GM06990 (cell line): Measurements from ENCODE around the gene PTEN.
"Not testable (repeated sequence)": the region's sequence is repeated elsewhere in the genome, so short reads cannot be mapped to it uniquely, and the experiment has no call there.

Source experiments
- DNase-seq: peaks from one replicate; pipeline ENCODE4 v3.0.0-alpha.2; 2011; ENCODE audit not compliant: insufficient read length; ENCODE audit errors: extremely low read depth
- H3K27me3 ChIP-seq: replicated peaks from 2 replicates; pipeline ENCODE4 v1.6.0; 2011; ENCODE audit warnings: low read length; ENCODE audit not compliant: control insufficient read depth, insufficient read depth
- H3K36me3 ChIP-seq: 2 replicates; pipeline ENCODE4 v1.5.1; 2011; ENCODE audit warnings: low read length; ENCODE audit not compliant: control insufficient read depth, insufficient read depth
- H3K4me3 ChIP-seq: replicated peaks from 2 replicates; pipeline ENCODE4 v1.5.1; 2011; ENCODE audit warnings: low read depth, mild to moderate bottlenecking, control low read depth, low read length
- CTCF ChIP-seq: IDR thresholded peaks from 2 replicates; pipeline ENCODE4 v1.5.1; 2011; ENCODE audit warnings: low read length, control low read depth, mild to moderate bottlenecking, inconsistent platforms; ENCODE audit not compliant: insufficient read depth, poor library complexity, severe bottlenecking

Gene PTEN

DNA sequence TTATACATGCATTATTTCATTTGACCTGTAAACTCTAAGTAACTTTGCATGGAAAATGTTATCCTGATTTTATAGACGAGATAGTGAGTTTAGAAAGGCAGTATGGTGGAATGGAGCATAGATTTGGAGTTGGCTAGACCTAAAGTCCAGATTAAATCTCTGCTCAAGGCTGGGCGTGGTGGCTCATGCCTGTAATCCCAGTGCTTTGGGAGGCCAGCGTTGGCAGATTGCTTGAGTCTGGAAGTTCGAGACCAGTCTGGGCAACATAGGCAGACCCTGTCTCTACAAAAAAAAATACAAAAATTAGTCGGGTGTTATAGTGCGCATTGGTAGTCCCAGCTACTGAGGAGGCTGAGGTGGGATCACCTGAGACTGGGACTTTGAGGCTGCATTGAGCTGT lies 9.4 kb downstream of the PTEN start:
- no peak for TF ChIP-seq CTCF
- H3K36me3 ChIP-seq = no peaks in the 10 kb centered on the region

GRCh38 chr10:87873656-87874055 lies 10.2 kb downstream of the PTEN start:
- TF ChIP-seq CTCF = no peak
- no peak for DNase-seq
- Histone ChIP-seq H3K4me3 (no peak overlapping the region), H3K27me3 (no peaks in the 10 kb centered on the region), H3K36me3 (no peaks in the 10 kb centered on the region)

More for the DNA sequence above, 9.4 kb downstream of the PTEN start:
- DNase-seq = no peak
- Histone ChIP-seq H3K27me3 (no peaks in the 10 kb centered on the region), H3K4me3 (no peak overlapping the region)

GRCh38 chr10:87875929-87876571 lies 12.6 kb downstream of the PTEN start:
- no peak for TF ChIP-seq CTCF
- no peaks in the 10 kb centered on the region for H3K36me3 ChIP-seq
- no peak for DNase-seq
- no peaks in the 10 kb centered on the region for H3K27me3 ChIP-seq
- H3K4me3 ChIP-seq = no peak overlapping the region

DNA sequence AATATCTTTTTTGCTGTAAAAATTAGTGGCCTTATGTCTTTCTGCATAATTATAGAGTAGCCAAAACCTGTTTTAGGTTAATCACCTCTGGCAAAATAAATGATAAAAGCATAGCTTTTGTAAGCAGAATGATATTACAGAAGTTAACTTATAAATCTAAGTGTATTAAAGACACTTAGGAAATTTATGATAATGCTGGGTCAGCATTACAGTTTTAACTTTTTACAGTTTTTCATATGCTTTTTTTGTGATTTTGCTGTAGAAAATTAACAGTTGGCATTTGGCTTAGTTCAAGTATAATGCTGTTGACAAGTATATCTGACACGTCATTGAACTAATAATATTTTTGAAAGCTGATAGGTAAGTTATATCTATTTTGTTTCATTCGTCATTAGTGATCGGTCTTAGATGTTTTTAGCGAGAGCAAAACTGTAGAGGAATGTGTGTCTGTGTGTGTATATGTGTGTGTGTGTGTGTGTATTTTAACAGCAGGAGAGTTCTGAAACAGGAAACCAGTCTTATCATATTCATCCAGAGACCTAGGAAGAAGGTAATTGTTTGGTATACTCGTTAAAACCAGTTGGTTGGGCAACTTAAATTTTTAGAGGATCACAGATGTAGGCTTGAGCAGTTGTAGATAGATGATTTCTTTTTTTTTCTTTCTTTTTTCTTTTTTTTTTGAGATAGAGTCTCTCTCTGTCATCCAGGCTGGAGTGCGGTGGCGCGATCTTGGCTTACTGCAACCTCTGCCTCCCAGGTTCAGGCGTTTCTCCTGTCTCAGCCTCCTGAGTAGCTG lies 15.4 kb downstream of the PTEN start:
- no peak overlapping the region for H3K4me3 ChIP-seq
- no peak for DNase-seq
- no peak for TF ChIP-seq CTCF
- no peaks in the 10 kb centered on the region for H3K27me3 ChIP-seq
- H3K36me3 ChIP-seq = no peaks in the 10 kb centered on the region

DNA sequence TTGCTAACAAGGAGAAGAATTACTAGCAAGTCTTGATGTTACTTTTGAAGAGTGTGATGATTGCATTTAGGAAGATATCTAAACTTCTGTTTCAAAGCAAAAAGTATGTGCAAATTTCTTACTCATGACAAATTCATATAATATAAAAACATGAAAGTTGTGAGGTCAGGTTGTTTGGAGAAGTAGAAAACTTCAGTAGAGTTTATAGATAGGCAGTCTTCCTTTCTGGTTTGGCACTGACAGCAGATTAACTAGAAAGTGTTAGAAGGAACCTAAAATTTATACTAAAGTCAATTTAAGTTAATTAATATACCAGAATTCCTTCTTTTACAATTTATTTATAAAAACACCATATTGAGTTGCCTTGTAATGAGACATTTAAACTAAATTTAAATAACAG lies 16.9 kb downstream of the PTEN start:
- no peak for TF ChIP-seq CTCF
- no peak for DNase-seq
- Histone ChIP-seq H3K36me3 (no peaks in the 10 kb centered on the region; the same call in 1 of the 2 replicates), H3K4me3 (no peak overlapping the region), H3K27me3 (no peaks in the 10 kb centered on the region)

DNA sequence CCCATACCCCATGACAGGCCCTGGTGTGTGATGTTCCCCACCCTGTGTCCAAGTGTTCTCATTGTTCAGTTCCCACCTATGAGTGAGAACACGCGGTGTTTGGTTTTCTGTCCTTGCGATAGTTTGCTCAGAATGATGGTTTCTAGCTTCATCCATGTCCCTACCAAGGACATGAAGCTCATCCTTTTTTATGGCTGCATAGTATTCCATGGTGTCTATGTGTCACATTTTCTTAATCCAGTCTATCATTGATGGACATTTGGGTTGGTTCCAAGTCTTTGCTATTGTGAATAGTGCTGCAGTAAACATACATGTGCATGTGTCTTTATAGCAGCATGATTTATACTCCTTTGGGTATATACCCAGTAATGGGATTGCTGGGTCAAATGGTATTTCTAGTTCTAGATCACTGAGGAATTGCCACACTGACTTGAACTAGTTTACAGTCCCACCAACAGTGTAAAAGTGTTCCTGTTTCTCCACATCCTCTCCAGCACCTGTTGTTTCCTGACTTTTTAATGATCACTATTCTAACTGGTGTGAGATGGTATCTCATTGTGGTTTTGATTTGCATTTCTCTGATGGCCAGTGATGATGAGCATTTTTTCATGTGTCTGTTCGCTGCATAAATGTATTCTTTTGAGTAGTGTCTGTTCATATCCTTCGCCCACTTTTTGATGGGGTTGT lies 18.1 kb downstream of the PTEN start:
- H3K36me3 ChIP-seq, H3K27me3 ChIP-seq, H3K4me3 ChIP-seq, DNase-seq: not testable (repeated sequence)
